Mesodermal cell (in vitro differentiated cells): ENCODE measurements around the gene COPS9.

Experiments used
- H3K27ac ChIP-seq: 2 replicates; pipeline ENCODE4 v1.7.0; 2013; ENCODE audit warnings: mild to moderate bottlenecking, low read depth, low read length, moderate library complexity; ENCODE audit not compliant: severe bottlenecking
- H3K36me3 ChIP-seq: 2 replicates; pipeline ENCODE4 v1.7.1; 2013; ENCODE audit warnings: mild to moderate bottlenecking, low read length, moderate library complexity; ENCODE audit not compliant: control insufficient read depth, insufficient read depth
- H3K4me1 ChIP-seq: one replicate; pipeline ENCODE4 v1.7.1; 2013; ENCODE audit warnings: mild to moderate bottlenecking, low read length; ENCODE audit not compliant: insufficient read depth, control insufficient read depth, poor library complexity, severe bottlenecking
- H3K4me3 ChIP-seq: 2 replicates; pipeline ENCODE4 v1.7.0; 2013; ENCODE audit warnings: low read length, control low read depth, mild to moderate bottlenecking; ENCODE audit not compliant: insufficient read depth, poor library complexity, severe bottlenecking; ENCODE audit errors: extremely low read depth
- H3K9me3 ChIP-seq: 2 replicates; pipeline ENCODE4 v1.7.1; 2013; ENCODE audit warnings: mild to moderate bottlenecking, low read length, moderate library complexity; ENCODE audit not compliant: control insufficient read depth
- WGBS, 2 experiments: methylation state at CpG; one replicate each; pipeline ENCODE4 v1.1.5; 2013; ENCODE audit warnings: missing lambda C conversion rate in 2 of 2; ENCODE audit not compliant: insufficient coverage in 2 of 2; 5-methylcytosine and 5-hydroxymethylcytosine counted together

Gene COPS9

DNA sequence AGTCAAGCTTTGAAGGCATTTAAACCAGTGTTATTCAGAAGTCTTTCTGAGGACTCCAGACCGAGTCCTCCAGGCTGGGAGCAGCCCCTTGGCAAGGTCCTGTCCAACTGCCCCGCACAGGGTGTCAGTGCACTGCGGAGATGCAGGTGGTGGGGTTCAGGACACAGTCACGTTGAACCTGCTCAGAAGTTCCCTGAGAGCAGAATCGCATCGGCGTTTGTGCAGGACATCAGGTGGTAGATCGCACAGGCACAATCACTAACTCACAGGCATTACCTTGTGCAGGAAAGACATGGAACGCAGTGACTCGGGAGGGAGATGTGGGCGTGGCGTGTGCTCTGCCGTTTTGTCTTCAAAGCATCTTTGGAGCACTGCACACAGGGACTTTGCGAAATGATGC, 10.4 kb downstream of the COPS9 start:
- H3K4me1 ChIP-seq, result no peaks in the 10 kb centered on the region
- H3K4me3 ChIP-seq, result no peak overlapping the region
- no peak overlapping the region for H3K27ac ChIP-seq
- WGBS, 2 experiments, result 95 to 98% methylated on average over 14 of the region's 14 CpGs
- H3K9me3 ChIP-seq, result no peaks in the 10 kb centered on the region
- peaks cover 33% of the 10 kb centered on the region for H3K36me3 ChIP-seq

DNA sequence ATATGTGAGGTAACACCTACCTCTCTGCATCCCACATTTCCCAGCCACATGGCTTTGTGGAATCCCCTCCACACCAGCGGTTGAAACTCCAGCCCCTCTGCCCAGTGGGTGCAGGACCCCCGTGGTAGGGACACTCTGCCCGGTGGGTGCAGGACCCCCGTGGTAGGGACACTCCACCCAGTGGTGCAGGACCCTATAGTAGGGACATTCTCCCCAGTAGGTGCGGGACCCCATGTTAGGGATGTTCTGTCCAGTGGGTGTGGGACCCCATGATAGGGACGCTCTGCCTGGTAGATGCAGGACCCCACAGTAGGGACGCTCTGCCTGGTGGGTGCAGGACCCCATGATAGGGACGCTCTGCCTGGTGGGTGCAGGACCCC, 11.5 kb downstream of the COPS9 start:
- H3K4me1 ChIP-seq, result no peaks in the 10 kb centered on the region
- H3K9me3 ChIP-seq, result no peaks in the 10 kb centered on the region
- H3K4me3 ChIP-seq, result no peak overlapping the region
- H3K36me3 ChIP-seq, result peaks cover 22% of the 10 kb centered on the region
- WGBS, 2 experiments, result 96 to 97% methylated on average over 6 to 8 of the region's 8 CpGs
- H3K27ac ChIP-seq, result no peak overlapping the region

DNA sequence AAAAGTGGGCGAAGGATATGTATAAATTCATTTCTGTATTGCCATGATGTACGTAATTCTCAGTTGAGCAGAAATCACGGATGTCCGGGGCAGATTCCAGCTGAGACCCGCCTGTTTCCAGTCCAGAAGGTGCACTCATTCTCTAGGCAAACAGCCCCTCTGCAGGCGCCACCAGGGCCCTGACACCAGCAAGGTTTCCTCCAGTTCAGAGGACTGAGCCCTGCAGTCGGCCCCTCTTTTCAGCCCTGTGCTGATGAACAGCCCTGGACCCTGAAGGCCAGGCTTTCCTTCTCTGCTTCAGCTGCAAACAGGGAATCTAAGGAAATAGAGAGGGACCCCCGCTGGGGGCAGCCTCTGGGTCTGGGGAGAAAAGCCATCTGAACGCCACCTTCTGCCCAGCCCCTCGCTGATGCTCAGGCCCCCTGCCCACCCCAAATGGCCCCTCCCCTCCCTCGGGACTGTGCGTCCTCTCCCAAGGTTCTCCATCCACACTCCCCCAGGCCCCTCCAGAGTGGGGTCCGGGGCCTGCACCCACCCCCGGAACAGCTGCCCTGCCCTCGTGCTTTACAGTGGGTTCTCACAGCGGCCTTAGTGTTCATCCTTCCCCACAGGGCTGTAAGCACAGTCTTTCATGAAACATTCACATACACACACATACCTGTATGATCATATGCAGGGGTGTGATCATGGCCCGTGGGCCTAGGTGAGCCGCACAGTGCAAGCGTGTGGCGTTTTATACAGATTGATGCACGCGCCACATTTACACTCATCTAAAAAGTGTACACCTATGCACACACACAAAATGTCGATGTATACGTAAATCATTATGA, 12.1 kb downstream of the COPS9 start:
- Histone ChIP-seq H3K4me3 (no peak overlapping the region), H3K27ac (no peak overlapping the region), H3K4me1 (no peaks in the 10 kb centered on the region), H3K36me3 (peaks cover 17% of the 10 kb centered on the region), H3K9me3 (no peaks in the 10 kb centered on the region)
- 89 to 96% methylated on average over 9 to 18 of the region's 24 CpGs for WGBS, 2 experiments

DNA sequence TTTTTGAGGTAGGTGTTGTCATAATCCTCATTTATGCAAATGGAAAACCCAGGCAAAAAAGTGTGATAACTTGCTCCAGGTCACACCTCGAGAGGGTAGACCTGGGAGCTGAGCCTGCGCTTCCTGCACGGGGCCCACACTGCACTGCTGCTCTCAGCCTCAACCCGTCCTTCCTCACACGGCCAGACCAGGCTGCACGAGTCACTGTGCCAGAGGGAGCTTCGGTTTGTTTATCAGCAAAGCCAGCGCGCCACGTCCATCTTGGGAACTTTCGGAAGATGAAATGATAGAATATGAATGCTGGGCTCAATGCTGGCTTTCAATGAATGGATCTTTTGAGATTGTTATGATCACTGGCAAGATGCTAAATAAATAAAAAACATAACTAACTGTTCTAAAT, 14.4 kb downstream of the COPS9 start:
- Histone ChIP-seq H3K4me3 (no peak overlapping the region), H3K4me1 (no peaks in the 10 kb centered on the region), H3K36me3 (no peaks in the 10 kb centered on the region), H3K27ac (no peak overlapping the region), H3K9me3 (no peaks in the 10 kb centered on the region)
- WGBS, 2 experiments, result 72 to 85% methylated on average over 6 to 8 of the region's 11 CpGs

DNA sequence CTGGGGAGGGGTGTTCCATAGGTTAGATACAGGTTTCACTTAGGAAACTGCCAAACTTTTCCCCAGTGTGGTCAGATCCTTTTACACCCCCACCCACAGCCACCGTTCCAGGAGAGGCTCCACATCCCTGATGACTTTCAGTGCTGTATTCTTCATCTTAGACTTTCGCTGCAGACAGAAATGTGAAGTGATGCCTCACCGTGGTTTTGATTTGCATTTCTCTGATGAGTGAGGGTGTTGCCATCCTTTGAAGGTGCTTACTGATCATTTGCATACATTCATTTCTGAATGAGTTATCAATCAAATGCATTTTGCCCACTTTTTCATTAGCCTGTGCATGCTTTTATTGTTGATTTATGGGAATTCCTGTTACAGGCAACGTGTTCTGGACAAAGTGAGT, 14.9 kb downstream of the COPS9 start:
- Histone ChIP-seq H3K36me3 (no peaks in the 10 kb centered on the region), H3K4me1 (no peaks in the 10 kb centered on the region), H3K27ac (no peak overlapping the region), H3K4me3 (no peak overlapping the region), H3K9me3 (no peaks in the 10 kb centered on the region)
- WGBS, 2 experiments, result 73 to 75% methylated on average over 2 of the region's 4 CpGs

DNA sequence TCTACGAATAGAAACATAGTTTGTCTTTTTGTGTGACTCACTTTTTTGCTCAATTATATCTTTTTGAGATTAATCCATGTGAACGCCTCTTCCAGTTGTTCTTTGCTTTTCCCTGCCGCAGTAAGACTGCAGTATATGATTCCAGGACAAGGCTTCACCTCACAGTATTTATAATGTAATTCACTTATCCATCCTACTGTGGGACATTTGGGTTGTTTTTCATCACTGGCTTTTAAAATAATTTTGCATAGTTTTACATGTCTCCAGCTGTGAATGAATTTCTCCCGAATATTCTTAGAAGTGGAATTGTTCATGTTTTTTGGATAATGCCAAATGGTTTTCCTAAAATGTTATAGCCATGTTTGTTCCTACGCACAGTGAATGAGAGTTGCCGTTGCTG, 21.9 kb downstream of the COPS9 start:
- Histone ChIP-seq H3K4me3 (no peak overlapping the region), H3K9me3 (no peaks in the 10 kb centered on the region), H3K4me1 (no peaks in the 10 kb centered on the region), H3K36me3 (no peaks in the 10 kb centered on the region), H3K27ac (no peak overlapping the region)
- WGBS, 2 experiments, result 84 to 94% methylated on average over 4 of the region's 6 CpGs

DNA sequence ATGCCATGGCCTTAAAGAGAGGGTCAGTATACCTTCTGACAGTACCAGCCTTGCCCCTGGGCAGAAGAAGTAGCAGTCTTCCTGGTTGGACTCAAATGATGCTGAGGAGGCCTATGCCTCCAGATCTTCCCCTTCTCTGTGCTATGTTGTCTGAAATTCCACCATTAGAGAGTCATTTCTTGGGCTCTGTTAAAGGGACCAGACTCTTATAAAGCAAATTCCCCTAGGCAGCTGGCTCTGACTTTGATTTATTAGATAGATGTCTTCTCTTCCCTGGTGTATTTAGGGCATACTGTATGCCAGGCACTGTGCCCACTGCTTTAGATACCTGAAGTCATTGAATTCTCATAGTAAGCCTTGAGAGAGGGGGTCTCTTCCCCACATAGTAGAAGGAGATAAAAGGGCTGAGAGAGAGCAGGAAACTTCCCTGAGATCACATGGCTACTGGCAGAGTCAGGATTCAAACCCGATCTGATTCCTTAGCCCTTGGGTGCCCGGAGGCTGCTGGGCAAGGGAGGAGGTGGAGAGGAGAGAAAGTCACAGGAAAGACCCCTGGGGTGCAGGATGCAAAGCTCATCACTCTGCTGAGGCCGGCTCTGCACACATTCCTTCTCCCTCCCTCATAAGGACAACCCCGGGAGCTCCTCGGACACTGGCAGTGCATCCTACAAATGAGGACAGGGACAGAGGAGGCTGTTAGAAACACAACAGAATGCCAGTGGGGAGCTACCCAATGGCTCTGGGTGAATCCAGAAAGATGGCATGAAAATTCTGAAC, 23.0 kb downstream of the COPS9 start:
- Histone ChIP-seq H3K36me3 (no peaks in the 10 kb centered on the region), H3K9me3 (no peaks in the 10 kb centered on the region), H3K4me1 (no peaks in the 10 kb centered on the region), H3K4me3 (no peak overlapping the region), H3K27ac (no peak overlapping the region)
- 30 to 67% methylated on average over 3 of the region's 5 CpGs for WGBS, 2 experiments

DNA sequence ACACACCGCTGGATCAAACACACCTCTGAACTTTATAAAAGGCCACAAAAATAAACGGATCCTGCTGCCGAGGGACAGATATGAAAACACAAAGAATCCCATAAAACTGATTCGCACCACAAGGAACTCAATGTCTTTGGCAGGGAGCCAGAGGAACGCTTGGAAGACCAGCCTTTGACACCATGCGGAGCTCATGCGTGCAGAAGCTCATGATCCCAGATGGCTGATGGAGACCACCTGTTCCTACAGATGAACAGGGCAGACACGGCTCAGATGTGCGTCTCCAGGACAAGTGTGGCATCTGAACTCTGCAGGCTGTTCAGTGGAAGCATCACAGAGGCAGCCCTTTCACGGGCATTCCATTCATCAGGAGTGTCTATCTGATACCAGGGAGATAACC, 24.9 kb downstream of the COPS9 start:
- no peaks in the 10 kb centered on the region for H3K4me1 ChIP-seq
- no peak overlapping the region for H3K27ac ChIP-seq
- H3K36me3 ChIP-seq, result no peaks in the 10 kb centered on the region
- WGBS, 2 experiments, result 90 to 93% methylated on average over 8 to 10 of the region's 10 CpGs
- H3K4me3 ChIP-seq, result no peak overlapping the region
- H3K9me3 ChIP-seq, result no peaks in the 10 kb centered on the region

DNA sequence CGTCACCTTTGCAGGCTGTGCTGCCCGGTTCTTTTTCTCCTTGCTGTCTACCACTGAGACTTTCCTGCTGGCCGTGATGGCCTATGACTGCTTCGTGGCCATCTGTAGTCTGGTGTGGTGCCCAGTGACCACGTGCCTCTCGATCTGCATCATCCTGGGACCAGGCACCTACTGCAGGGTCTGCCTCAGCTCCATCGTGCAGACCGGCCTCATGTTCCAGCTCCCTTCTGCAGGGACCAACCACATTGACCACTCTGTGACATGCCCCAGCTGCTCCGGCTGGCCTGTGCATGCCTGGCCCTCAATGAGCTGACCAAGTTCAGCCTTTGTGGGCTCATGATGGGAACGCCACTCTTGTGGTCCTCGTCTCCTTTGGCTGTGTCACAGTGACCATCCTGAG, 26.7 kb downstream of the COPS9 start:
- no peak overlapping the region for H3K27ac ChIP-seq
- 82 to 83% methylated on average over 8 to 11 of the region's 11 CpGs for WGBS, 2 experiments

DNA sequence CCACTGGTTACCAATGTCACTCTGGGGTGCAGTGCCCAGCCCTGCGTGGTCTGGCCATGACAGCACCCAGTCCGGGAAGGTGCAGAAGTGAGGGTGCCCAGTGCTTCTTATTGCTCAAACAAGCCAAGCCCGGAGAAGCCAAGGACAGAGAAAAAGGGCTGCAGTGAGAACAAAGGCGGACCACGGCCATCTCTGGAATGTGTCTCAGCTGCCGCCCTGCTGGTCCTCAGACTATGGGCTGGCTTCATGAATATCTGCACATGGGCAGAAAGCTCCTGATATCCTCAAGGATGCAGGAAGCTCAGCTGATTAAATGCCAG, 28.7 kb downstream of the COPS9 start:
- H3K27ac ChIP-seq, result no peak overlapping the region
- 79 to 81% methylated on average over 6 of the region's 6 CpGs for WGBS, 2 experiments
- no peaks in the 10 kb centered on the region for H3K4me1 ChIP-seq
- H3K9me3 ChIP-seq, result no peaks in the 10 kb centered on the region
- no peak overlapping the region for H3K4me3 ChIP-seq
- no peaks in the 10 kb centered on the region for H3K36me3 ChIP-seq

More for the DNA sequence above, 26.7 kb downstream of the COPS9 start:
- no peak overlapping the region for H3K4me3 ChIP-seq
- no peaks in the 10 kb centered on the region for H3K36me3 ChIP-seq
- H3K4me1 ChIP-seq, result no peaks in the 10 kb centered on the region
- H3K9me3 ChIP-seq, result no peaks in the 10 kb centered on the region
